HepG2 (cell line): ENCODE measurements around the gene RABGAP1L. TPM values are rescaled to one million over a fixed set of nuclear protein-coding genes. Genes with fewer than 3 reads are reported as not detected.
A peak's percentile ranks its signal among the peaks of the same experiment; 100 is the strongest.

Experiments
- CAMTA2 ChIP-seq: sonication (generic); formaldehyde crosslinking; IDR thresholded peaks from 2 replicates; pipeline ENCODE4 v1.4.0; 2020; ENCODE audit warnings: mild to moderate bottlenecking, missing genetic modification reagents, borderline replicate concordance
- DNMT3B ChIP-seq: conservative IDR thresholded peaks from 2 replicates; pipeline ENCODE4 v1.6.1; 2016; ENCODE audit warnings: missing biosample characterization, control low read depth
- FIP1L1 ChIP-seq: fragments of 200-400 bp; formaldehyde crosslinking; IDR thresholded peaks from 2 replicates; pipeline ENCODE4 v1.6.1; 2018; ENCODE audit warnings: low read depth, mild to moderate bottlenecking, low read length, moderate library complexity, borderline replicate concordance; ENCODE audit not compliant: insufficient read depth
- MAF1 ChIP-seq: sonication (generic); formaldehyde crosslinking; IDR thresholded peaks from 2 replicates; pipeline ENCODE4 v1.5.0; 2020; ENCODE audit warnings: missing genetic modification reagents, borderline replicate concordance
- MAFK ChIP-seq, 2 experiments: IDR thresholded peaks in 1 of 2; conservative IDR thresholded peaks in 1 of 2; 2 replicates each; pipeline ENCODE4 v1.6.1; 2011; ENCODE audit warnings: improper control_type of control experiment in 2 of 2, low read length in 2 of 2
- TAF1 ChIP-seq: sonication (generic); formaldehyde crosslinking; IDR thresholded peaks from 2 replicates; pipeline ENCODE4 v1.4.0; 2020; ENCODE audit warnings: missing genetic modification reagents
- TARDBP ChIP-seq: sonication (generic); formaldehyde crosslinking; IDR thresholded peaks from 2 replicates; pipeline ENCODE4 v1.8.0; 2022; ENCODE audit warnings: mild to moderate bottlenecking, missing genetic modification reagents
- THRA ChIP-seq: sonication (generic); formaldehyde crosslinking; IDR thresholded peaks from 2 replicates; pipeline ENCODE4 v1.4.0; 2020; ENCODE audit warnings: missing genetic modification reagents, borderline replicate concordance
- U2AF2 ChIP-seq: fragments of 200-400 bp; formaldehyde crosslinking; IDR thresholded peaks from 2 replicates; pipeline ENCODE4 v1.6.1; 2017; ENCODE audit warnings: low read depth, mild to moderate bottlenecking, low read length
- ZFP36 ChIP-seq: fragments of 150-350 bp; IDR thresholded peaks from 2 replicates; pipeline ENCODE4 v1.6.1; 2018; ENCODE audit warnings: borderline replicate concordance, low read length, low read depth; ENCODE audit not compliant: partially characterized antibody
- ZFY ChIP-seq: sonication (generic); formaldehyde crosslinking; IDR thresholded peaks from 2 replicates; pipeline ENCODE4 v1.4.0; 2020; ENCODE audit warnings: missing genetic modification reagents
- ZNF335 ChIP-seq: sonication (generic); formaldehyde crosslinking; IDR thresholded peaks from 2 replicates; pipeline ENCODE4 v1.4.0; 2020; ENCODE audit warnings: missing genetic modification reagents
- ZNF446 ChIP-seq: sonication (generic); formaldehyde crosslinking; IDR thresholded peaks from 2 replicates; pipeline ENCODE4 v1.5.0; 2020; ENCODE audit warnings: mild to moderate bottlenecking, missing genetic modification reagents
- ZNF670 ChIP-seq: sonication (generic); formaldehyde crosslinking; IDR thresholded peaks from 2 replicates; pipeline ENCODE4 v1.8.0; 2022; ENCODE audit warnings: mild to moderate bottlenecking, missing genetic modification reagents, borderline replicate concordance
- polyA plus RNA-seq, 8 experiments: library from polyadenylated mRNA; depleted of rRNA in 3 of 8; stranded (reverse) in 7 of 8; unstranded in 1 of 8; fragments of >200 nt; fragmentation: Illumina TruSeq in 4 of 8; extraction: Trizol in 4 of 8; gene quantifications; 2 replicates each; pipeline versions ENCODE4 v1.2.1 to v1.2.3, GENCODE V29; 2011 to 2016; ENCODE audit warnings: low read depth in 4 of 8, missing spikeins in 1 of 8, mixed read lengths in 1 of 8; ENCODE audit not compliant: insufficient read depth in 1 of 8
- total RNA-seq, 5 experiments: library from RNA; depleted of rRNA; stranded (reverse); fragments of >200 nt; fragmentation: Illumina TruSeq; extraction: Trizol; gene quantifications; 2 replicates each; pipeline ENCODE4 v1.2.3, GENCODE V29; 2016; ENCODE audit warnings: low read depth in 1 of 5
- TF ChIP-seq, protein P1 (sequence below): sonication (generic); formaldehyde crosslinking; IDR thresholded peaks from 2 replicates; pipeline ENCODE4 v1.9.0; 2021; ENCODE audit warnings: missing genetic modification reagents, borderline replicate concordance
- TF ChIP-seq, protein P2 (sequence below): IDR thresholded peaks from 2 replicates; pipeline ENCODE4 v1.6.1; 2016; ENCODE audit warnings: low read depth, missing genetic modification reagents, missing compliant biosample characterization
- TF ChIP-seq, protein P3 (sequence below): sonication (generic); formaldehyde crosslinking; IDR thresholded peaks from 2 replicates; pipeline ENCODE4 v1.9.0; 2021; ENCODE audit warnings: missing genetic modification reagents, borderline replicate concordance

Gene RABGAP1L
- total and polyA plus RNA-seq, 2 of the 13 experiments (the other 11 are each of a cell fraction or from before 2014, with no cell fraction given), result 7.9 to 22.6 TPM

DNA sequence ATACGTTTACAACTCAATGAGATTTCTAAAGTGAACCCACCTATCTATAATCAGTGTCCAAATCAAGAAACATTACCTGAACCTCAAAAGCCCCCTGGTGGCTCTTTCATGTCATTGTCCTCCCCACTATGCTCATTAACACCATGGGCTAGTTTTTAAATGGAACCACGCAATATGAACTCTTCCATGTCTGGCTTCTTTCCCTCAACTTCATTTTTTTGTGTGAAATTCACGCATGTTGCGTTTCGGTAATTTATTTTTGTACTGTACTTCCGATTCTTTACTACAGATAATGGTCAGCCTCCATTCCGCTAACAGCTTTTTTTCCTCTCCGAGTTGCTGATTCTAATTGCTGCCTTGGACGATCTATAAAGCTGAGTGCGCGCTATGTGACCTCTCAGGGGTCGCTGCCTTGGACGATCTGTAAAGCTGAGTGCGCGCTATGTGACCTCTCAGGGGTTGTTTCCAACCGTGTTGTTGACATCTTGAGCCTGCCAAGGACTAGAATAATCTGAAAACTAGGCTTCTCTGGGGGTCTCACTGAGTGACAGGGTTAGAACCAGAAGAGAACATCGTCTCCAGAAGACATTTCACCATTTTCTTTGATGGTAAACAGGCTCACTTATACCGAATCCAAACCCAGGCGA, 839.4 kb downstream of the RABGAP1L start (continued):
- TF ChIP-seq ZFP36, result no peak
- TF ChIP-seq, protein P1, sequence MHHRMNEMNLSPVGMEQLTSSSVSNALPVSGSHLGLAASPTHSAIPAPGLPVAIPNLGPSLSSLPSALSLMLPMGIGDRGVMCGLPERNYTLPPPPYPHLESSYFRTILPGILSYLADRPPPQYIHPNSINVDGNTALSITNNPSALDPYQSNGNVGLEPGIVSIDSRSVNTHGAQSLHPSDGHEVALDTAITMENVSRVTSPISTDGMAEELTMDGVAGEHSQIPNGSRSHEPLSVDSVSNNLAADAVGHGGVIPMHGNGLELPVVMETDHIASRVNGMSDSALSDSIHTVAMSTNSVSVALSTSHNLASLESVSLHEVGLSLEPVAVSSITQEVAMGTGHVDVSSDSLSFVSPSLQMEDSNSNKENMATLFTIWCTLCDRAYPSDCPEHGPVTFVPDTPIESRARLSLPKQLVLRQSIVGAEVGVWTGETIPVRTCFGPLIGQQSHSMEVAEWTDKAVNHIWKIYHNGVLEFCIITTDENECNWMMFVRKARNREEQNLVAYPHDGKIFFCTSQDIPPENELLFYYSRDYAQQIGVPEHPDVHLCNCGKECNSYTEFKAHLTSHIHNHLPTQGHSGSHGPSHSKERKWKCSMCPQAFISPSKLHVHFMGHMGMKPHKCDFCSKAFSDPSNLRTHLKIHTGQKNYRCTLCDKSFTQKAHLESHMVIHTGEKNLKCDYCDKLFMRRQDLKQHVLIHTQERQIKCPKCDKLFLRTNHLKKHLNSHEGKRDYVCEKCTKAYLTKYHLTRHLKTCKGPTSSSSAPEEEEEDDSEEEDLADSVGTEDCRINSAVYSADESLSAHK (CRISPR knock-in tag), result no peak
- TF ChIP-seq ZNF335, result no peak; the same call in 1 of the 2 replicates
- TF ChIP-seq ZFY, result no peak
- no peak for TF ChIP-seq FIP1L1
- peak; percentile 27 to 36; a peak in 1 of 4 replicates for TF ChIP-seq MAFK (conservative IDR thresholded peaks at IDR 0.05 in 1 of 2, IDR thresholded peaks at IDR 0.05 in 1 of 2; ENCODE audit: low read length in 2 of 2)
- TF ChIP-seq ZNF446, result no peak
- TF ChIP-seq TAF1 (CRISPR knock-in tag), result no peak
- TF ChIP-seq U2AF2, result no peak; the same call in 1 of the 2 replicates
- TF ChIP-seq CAMTA2 (CRISPR knock-in tag), result no peak
- TF ChIP-seq ZNF670, result no peak
- TF ChIP-seq, protein P2, sequence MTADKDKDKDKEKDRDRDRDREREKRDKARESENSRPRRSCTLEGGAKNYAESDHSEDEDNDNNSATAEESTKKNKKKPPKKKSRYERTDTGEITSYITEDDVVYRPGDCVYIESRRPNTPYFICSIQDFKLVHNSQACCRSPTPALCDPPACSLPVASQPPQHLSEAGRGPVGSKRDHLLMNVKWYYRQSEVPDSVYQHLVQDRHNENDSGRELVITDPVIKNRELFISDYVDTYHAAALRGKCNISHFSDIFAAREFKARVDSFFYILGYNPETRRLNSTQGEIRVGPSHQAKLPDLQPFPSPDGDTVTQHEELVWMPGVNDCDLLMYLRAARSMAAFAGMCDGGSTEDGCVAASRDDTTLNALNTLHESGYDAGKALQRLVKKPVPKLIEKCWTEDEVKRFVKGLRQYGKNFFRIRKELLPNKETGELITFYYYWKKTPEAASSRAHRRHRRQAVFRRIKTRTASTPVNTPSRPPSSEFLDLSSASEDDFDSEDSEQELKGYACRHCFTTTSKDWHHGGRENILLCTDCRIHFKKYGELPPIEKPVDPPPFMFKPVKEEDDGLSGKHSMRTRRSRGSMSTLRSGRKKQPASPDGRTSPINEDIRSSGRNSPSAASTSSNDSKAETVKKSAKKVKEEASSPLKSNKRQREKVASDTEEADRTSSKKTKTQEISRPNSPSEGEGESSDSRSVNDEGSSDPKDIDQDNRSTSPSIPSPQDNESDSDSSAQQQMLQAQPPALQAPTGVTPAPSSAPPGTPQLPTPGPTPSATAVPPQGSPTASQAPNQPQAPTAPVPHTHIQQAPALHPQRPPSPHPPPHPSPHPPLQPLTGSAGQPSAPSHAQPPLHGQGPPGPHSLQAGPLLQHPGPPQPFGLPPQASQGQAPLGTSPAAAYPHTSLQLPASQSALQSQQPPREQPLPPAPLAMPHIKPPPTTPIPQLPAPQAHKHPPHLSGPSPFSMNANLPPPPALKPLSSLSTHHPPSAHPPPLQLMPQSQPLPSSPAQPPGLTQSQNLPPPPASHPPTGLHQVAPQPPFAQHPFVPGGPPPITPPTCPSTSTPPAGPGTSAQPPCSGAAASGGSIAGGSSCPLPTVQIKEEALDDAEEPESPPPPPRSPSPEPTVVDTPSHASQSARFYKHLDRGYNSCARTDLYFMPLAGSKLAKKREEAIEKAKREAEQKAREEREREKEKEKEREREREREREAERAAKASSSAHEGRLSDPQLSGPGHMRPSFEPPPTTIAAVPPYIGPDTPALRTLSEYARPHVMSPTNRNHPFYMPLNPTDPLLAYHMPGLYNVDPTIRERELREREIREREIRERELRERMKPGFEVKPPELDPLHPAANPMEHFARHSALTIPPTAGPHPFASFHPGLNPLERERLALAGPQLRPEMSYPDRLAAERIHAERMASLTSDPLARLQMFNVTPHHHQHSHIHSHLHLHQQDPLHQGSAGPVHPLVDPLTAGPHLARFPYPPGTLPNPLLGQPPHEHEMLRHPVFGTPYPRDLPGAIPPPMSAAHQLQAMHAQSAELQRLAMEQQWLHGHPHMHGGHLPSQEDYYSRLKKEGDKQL (CRISPR knock-in tag), result no peak
- TF ChIP-seq DNMT3B (CRISPR knock-in tag), result 0 out of 2 replicates have a peak, but pooled peaks have one; percentile 22
- TF ChIP-seq MAF1, result no peak
- TF ChIP-seq TARDBP (CRISPR knock-in tag), result no peak
- no peak for TF ChIP-seq THRA
- TF ChIP-seq, protein P3, sequence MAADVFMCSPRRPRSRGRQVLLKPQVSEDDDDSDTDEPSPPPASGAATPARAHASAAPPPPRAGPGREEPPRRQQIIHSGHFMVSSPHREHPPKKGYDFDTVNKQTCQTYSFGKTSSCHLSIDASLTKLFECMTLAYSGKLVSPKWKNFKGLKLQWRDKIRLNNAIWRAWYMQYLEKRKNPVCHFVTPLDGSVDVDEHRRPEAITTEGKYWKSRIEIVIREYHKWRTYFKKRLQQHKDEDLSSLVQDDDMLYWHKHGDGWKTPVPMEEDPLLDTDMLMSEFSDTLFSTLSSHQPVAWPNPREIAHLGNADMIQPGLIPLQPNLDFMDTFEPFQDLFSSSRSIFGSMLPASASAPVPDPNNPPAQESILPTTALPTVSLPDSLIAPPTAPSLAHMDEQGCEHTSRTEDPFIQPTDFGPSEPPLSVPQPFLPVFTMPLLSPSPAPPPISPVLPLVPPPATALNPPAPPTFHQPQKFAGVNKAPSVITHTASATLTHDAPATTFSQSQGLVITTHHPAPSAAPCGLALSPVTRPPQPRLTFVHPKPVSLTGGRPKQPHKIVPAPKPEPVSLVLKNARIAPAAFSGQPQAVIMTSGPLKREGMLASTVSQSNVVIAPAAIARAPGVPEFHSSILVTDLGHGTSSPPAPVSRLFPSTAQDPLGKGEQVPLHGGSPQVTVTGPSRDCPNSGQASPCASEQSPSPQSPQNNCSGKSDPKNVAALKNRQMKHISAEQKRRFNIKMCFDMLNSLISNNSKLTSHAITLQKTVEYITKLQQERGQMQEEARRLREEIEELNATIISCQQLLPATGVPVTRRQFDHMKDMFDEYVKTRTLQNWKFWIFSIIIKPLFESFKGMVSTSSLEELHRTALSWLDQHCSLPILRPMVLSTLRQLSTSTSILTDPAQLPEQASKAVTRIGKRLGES (CRISPR knock-in tag), result peak; percentile 62; the same call in 1 of the 2 replicates
